Adipocyte (in vitro differentiated cells): ENCODE results near the gene MAN1B1.
A peak's percentile ranks its signal among the peaks of the same experiment; 100 is the strongest.

ENCODE experiments used
- DNase-seq: peaks from one replicate; pipeline ENCODE4 v3.0.0-alpha.2; 2015; ENCODE audit warnings: low read depth
- H3K27me3 ChIP-seq: replicated peaks from 2 replicates; pipeline ENCODE4 v1.7.0; 2013; ENCODE audit warnings: mild to moderate bottlenecking, low read length, moderate library complexity; ENCODE audit not compliant: control insufficient read depth, insufficient read depth
- H3K36me3 ChIP-seq: 2 replicates; pipeline ENCODE4 v1.7.0; 2013; ENCODE audit warnings: low read length, mild to moderate bottlenecking, moderate library complexity; ENCODE audit not compliant: control insufficient read depth, insufficient read depth, severe bottlenecking
- H3K4me1 ChIP-seq: 2 replicates; pipeline ENCODE4 v1.7.0; 2013; ENCODE audit warnings: mild to moderate bottlenecking, low read length, moderate library complexity; ENCODE audit not compliant: control insufficient read depth, insufficient read depth
- H3K4me3 ChIP-seq: 2 replicates; pipeline ENCODE4 v1.7.0; 2013; ENCODE audit warnings: mild to moderate bottlenecking, low read length, moderate library complexity
- H3K9ac ChIP-seq: 2 replicates; pipeline ENCODE4 v1.7.0; 2013; ENCODE audit warnings: mild to moderate bottlenecking, low read length, moderate library complexity
- H3K9me3 ChIP-seq: 2 replicates; pipeline ENCODE4 v1.7.0; 2013; ENCODE audit warnings: mild to moderate bottlenecking, low read length, moderate library complexity; ENCODE audit not compliant: control insufficient read depth

Gene MAN1B1

DNA sequence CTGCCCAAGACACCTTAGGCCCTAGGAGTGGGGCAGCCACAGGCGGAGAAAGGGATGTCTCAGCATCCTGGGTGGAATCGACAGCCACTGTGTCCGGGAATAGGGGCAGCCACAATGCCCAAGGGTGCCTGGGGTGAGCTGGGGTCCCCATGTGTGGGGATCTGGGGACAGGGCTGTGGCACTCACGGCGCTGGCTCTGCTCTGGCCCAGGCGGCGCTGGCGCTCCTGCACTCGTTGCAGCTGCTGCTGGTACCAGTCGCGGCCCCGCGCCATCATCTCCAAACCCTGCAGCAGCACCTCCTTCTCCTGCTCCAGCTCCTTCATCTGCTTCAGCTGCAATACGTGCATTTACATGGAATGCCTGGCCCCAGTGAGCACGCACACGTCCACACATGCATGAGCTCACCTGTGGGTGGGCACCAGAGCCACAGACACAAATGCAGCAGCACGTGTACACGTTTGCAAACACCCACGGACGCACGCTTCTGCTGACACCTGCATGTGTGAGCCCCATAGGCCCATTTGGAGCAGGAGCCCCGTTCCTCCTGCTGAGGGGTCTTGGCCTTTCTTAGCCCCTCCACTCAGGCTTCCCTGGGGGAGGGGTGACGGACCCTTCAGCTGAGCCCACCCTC lies 21.3 kb upstream of the MAN1B1 start:
- DNase-seq: no peak
- Histone ChIP-seq H3K4me3 (no peak overlapping the region), H3K9me3 (no peaks in the 10 kb centered on the region), H3K36me3 (no peaks in the 10 kb centered on the region), H3K4me1 (no peaks in the 10 kb centered on the region), H3K9ac (no peak overlapping the region), H3K27me3 (peaks cover 5% of the 10 kb centered on the region)

DNA sequence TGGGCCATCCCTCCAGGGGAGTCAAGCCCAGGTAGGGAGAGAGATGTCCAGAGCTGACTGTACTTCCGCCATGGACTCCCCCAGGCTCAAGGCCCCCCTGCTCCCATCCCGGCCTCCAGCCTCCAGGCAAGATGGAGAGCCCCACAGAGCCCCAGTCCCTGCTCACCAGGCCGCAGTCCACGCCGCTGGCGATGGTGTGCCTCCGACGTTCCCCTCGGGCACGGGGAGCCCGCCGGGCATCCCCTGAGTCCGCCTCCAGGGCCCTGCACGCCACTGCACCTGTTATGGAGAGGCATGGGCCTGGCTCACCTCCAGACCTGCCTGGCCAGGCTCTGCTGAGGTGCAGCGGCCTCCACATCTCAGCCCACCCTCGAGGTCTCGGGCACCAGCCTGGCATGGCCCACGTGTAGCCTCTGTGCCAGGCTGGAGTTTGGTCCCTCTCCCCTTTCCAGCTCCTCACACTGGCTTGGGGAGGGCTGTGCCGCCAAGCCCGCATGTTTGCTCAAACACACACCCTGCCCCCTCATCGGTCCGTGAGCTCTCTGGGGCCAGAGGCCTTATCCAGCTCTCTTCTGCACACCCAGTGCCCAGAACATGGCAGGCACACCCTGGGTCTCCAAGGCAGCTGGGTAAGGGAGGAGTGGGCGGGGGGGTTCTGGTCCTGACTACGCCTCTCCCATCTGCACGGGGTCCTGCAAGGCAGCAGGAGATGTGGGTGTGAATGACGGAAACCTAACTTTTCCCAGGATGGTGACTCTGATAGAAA lies 20.5 kb upstream of the MAN1B1 start:
- Histone ChIP-seq H3K4me1 (no peaks in the 10 kb centered on the region), H3K9ac (no peak overlapping the region), H3K9me3 (no peaks in the 10 kb centered on the region), H3K27me3 (peaks cover 5% of the 10 kb centered on the region), H3K4me3 (no peak overlapping the region), H3K36me3 (no peaks in the 10 kb centered on the region)
- DNase-seq: no peak

DNA sequence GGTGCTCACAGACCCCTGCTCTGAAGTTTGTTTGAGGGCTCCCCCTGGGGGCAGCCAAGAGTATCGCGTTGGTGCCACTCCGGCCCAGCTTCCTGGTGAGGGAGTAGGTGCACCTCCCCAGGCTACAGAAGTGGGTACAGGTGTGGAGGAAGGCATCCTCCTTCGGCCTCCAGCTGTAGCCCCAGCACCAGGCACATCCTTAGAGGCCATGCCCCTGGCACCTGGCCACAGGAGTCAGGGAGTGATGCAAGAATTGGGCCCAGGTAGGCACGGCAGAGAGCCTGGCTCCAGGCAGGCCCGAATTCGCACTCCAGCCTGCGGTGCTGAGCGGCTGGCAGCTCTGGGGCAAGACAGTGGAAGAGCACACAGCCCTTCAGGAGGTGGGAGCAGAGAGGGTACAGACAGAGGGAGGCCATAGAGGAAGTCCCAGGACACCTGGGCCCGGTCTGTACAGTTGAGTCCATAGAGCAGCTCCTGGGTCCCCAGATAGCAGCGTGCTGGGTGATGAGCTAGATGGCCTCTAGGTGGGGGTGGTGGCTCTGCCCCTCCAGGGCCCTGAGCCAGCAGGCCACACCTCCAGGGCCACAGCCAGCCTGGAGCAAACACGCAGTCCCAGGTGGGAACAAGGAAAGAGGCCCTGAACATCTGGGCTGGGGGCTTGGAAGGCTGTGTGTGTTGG lies 18.8 kb upstream of the MAN1B1 start:
- Histone ChIP-seq H3K9me3 (no peaks in the 10 kb centered on the region), H3K9ac (no peak overlapping the region), H3K27me3 (peaks cover 5% of the 10 kb centered on the region), H3K4me3 (no peak overlapping the region), H3K4me1 (no peaks in the 10 kb centered on the region), H3K36me3 (no peaks in the 10 kb centered on the region)
- peak; percentile 88 for DNase-seq

DNA sequence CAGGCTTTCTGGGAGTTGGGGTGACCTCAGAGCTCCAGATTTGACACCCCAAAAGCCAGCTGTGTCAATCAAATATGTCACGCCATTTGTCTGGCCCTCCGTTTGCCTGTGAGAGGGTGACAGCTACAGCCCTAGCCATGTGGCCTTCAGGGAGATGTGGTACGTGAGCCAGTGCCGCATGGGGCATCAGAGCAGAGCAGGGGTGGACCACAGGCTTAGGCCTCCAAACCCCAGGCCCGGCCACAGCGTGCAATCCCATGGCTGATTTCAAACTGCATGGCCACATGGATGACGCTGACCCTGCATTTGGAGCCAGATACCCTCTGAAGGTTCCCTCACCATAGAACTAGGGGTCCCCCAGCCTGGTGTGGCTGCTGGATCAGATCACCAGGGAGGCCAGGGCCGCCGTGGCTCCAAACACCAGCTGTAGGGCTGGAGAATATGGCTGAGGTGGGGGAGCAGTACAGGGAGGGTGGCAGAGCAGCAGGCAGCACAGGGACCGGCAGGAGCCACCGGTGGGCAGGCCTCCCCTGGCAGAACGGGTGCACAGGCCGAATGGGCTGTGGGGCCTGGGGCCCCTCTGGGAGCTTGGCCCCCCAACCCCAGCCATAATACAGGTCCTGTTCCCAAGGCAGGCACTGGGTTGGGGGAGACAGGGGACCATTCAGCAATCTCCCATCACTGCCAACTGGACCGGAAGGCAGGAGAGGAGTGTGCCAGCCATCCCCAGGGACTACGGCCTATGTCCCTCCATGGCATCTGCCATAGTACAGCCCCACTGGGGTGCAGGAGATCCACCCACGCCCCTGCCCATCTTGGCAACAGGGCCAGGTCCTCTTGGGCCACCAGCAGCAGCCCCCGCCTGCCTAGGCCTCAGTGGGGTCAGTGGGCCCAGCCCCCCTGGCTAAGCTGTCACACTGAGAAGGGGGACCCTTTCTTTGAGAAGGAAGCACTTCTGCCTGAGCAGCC lies 18.0 kb upstream of the MAN1B1 start:
- Histone ChIP-seq H3K4me3 (no peak overlapping the region), H3K36me3 (no peaks in the 10 kb centered on the region)

DNA sequence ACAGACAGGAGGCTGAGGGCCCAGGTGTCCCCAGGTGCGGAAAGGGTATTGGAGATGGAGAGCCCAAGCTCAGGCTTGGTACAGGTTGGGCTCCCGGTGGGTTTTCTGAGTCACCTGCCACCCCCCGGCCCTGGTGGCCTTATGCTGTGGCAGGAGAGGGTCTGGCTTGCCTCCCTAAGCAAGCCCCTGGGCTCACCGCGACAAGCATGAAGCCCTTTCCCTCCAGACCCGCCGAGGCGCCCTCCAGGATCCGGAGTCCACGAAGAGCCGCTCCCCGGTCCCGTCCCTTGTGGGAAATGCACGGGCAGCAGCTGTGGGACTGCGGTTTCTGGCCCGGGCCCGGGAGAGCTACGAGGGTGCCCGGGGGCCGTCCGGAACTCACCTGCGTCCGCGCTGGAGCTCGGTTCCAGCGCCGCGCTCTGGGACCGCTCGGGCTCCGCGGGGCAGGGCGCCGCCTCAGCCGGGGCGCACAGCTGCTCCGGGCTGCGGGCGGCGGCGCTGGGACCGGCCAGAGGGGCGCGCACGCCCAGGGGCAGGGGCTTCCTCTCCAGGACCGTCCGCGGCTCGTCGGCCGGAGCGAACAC lies 17.2 kb upstream of the MAN1B1 start:
- no peaks in the 10 kb centered on the region for H3K4me1 ChIP-seq
- H3K4me3 ChIP-seq: no peak overlapping the region
- DNase-seq: no peak
- no peak overlapping the region for H3K9ac ChIP-seq
- no peaks in the 10 kb centered on the region for H3K36me3 ChIP-seq
- peaks cover 5% of the 10 kb centered on the region for H3K27me3 ChIP-seq
- H3K9me3 ChIP-seq: no peaks in the 10 kb centered on the region

More for the DNA sequence above, 18.0 kb upstream of the MAN1B1 start:
- Histone ChIP-seq H3K4me1 (no peaks in the 10 kb centered on the region), H3K27me3 (peaks cover 5% of the 10 kb centered on the region), H3K9ac (no peak overlapping the region), H3K9me3 (no peaks in the 10 kb centered on the region)
- no peak for DNase-seq

DNA sequence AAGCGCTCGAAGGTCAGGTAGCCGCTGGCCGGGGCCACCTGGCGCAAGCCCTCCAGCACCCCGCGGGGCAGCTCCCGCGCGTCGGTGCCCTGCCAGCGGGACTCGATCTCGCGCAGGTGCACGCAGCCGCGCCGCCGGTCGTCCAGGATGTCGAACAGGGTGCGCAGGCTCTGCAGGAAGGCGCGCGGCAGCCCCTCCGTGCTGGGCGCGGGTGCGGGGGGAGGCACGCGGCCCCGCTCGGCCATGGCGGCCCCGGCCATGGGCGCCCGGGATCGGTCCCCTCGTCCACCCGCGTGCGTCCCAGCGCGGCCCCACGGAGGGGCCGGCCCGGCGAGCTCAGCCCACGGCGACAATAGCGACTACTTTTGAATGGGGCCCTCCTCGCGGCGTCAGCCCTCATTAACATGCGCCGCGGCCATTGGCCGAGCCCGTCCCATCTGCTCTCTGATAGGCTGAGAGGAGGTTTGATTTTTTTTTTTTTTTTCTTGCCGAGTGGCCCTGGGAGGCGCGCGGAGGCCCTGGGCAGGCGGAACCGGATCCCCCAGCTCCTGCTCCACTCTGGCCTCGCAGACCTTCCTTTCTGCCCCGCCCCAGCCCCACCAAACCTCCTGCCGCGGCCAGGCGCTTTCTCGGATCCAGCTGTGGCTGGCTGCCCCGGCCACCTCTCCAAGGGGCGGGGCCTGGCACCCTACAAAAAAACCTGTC lies 16.4 kb upstream of the MAN1B1 start, which contains the start of gene SAPCD2:
TSS of gene SAPCD2 (minus strand) at position 357 of the 705 bp plus-strand sequence. CDS start at position 260, 97 bp downstream.
- no peak within 1 kb of the TSS for H3K9ac ChIP-seq
- no peaks in the 10 kb centered on the region for H3K9me3 ChIP-seq
- H3K4me1 ChIP-seq: no peaks in the 10 kb centered on the region
- peaks cover 5% of the 10 kb centered on the region for H3K27me3 ChIP-seq
- peak; percentile 94 for DNase-seq
- peak within 1 kb of the TSS; percentile 61 for H3K4me3 ChIP-seq
- H3K36me3 ChIP-seq: no peaks in the 10 kb centered on the region

DNA sequence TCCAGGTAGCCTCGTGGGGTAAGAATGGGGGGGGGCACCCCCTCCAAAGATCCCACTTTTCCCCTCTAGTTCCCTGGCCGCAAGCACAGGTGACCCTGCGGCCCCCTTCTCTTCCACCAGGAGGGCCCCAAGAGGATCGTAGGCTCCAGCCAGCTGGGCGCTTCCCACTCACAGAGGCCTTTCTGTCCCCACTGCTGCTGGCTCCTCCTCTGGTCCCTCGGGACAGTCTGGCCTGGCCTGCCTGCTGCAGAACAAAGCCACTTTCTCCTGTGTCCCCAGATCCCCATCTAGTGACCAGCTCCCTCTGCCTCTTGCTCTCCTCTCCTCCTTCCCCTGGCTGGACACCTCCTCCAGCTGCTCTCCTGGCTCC lies 15.9 kb upstream of the MAN1B1 start:
- Histone ChIP-seq H3K9ac (no peak overlapping the region), H3K4me3 (peak overlapping the region; percentile 61), H3K9me3 (no peaks in the 10 kb centered on the region), H3K36me3 (no peaks in the 10 kb centered on the region), H3K27me3 (peaks cover 5% of the 10 kb centered on the region), H3K4me1 (no peaks in the 10 kb centered on the region)
- DNase-seq: no peak

DNA sequence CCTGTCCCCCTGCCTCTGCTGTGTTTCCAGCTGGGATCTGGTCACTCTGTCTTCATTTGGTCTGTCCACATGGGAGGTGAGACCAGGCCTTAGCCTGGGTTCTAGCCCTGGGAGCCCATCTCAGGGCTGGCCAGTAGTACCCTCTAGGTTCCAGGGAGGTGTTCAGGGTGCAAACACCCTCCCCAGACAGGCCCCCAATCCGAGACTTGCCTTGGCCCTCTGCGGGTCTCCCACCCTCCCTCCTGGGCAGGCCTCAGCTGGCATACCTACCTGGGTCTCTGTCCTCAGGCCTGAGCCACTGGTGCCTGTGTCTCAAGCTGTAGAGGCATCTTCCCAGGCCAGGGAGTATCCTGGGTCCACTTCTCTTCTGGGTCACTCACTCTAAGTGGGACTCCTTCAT lies 15.5 kb upstream of the MAN1B1 start:
- Histone ChIP-seq H3K27me3 (peaks cover 5% of the 10 kb centered on the region), H3K9me3 (no peaks in the 10 kb centered on the region), H3K9ac (no peak overlapping the region), H3K4me3 (no peak overlapping the region), H3K36me3 (no peaks in the 10 kb centered on the region), H3K4me1 (no peaks in the 10 kb centered on the region)
- no peak for DNase-seq

DNA sequence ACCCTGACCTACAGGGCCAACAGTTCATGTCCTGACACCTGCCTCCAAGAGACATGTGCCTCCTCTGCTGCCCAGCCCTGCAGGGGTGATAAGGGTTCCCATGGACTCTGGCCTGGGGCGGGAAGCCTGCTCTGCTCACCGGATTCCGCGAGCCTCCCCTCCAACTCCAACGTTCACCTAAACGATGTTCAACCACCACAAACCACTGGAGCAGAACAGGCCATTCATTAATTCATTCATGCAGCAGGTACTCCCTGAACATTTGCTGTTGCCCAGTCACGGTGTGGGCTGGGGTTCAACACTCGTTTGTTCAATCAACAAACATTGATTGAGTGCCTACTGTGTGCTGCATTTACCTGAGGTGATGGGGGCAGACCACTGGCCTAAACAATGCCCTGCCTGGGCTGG lies 12.8 kb upstream of the MAN1B1 start:
- Histone ChIP-seq H3K36me3 (no peaks in the 10 kb centered on the region), H3K9ac (no peak overlapping the region), H3K4me1 (peaks cover 6% of the 10 kb centered on the region), H3K9me3 (no peaks in the 10 kb centered on the region), H3K27me3 (peaks cover 4% of the 10 kb centered on the region), H3K4me3 (no peak overlapping the region)
- no peak for DNase-seq

DNA sequence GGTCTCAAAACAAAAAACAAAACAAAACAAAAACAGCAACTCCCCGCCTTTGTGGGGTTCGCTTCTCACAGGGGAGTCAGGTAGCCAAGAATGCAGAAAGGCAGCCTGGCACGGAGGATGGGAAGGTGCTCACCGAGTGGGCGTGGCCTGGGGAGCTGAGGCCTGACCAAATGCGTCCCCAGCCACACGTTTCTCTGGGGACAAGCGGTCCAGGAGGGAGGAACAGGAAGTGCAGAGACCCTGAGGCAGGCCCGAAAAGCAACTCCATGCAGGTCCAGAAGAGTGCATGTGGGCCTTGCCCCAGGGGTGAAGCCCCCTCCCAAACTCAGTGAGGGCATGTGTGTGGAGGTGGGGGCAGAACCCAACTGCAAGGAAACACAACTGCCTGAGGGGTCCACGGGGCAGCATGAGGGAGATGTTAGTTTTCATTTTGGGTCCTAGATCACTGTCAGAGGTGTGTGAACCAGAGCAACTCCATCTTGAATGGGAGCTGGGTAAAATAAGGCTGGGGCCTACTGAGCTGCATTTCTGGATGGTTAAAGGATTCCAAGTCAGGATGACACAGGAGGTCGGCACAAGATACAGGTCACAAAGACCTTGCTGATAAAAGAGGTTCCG lies 12.0 kb upstream of the MAN1B1 start:
- Histone ChIP-seq H3K9me3 (no peaks in the 10 kb centered on the region), H3K9ac (no peak overlapping the region), H3K27me3 (no peaks in the 10 kb centered on the region), H3K4me3 (no peak overlapping the region), H3K4me1 (peaks cover 6% of the 10 kb centered on the region), H3K36me3 (peaks cover 6% of the 10 kb centered on the region)
- DNase-seq: no peak
